ENCODE results near the gene IRAK3. TPM values are rescaled to one million over a fixed set of nuclear protein-coding genes. Genes with fewer than 3 reads are reported as not detected.
"Not testable (repeated sequence)": the region's sequence is repeated elsewhere in the genome, so short reads cannot be mapped to it uniquely, and the experiment has no call there.

IRAK3 gene
- total RNA-seq, 2 experiments from 2014 or later, result 1.0 to 1.8 TPM

GRCh38 chr12:66288121-66288520 lies 99.1 kb downstream of the IRAK3 start:
- ChIA-PET CTCF (interaction anchor here (0.8 to 1.1 kb wide), 4 partner anchors 9 to 64 kb away, joined by 3 to 7 read pairs (median 4); partner anchors contain the start of gene HELB), POLR2A (interaction anchor here (0.8 to 4.5 kb wide), 6 partner anchors 15 to 158 kb away, joined by 3 to 94 read pairs (median 8); partner anchors contain the start of genes HELB, LLPH and TMBIM4)

DNA sequence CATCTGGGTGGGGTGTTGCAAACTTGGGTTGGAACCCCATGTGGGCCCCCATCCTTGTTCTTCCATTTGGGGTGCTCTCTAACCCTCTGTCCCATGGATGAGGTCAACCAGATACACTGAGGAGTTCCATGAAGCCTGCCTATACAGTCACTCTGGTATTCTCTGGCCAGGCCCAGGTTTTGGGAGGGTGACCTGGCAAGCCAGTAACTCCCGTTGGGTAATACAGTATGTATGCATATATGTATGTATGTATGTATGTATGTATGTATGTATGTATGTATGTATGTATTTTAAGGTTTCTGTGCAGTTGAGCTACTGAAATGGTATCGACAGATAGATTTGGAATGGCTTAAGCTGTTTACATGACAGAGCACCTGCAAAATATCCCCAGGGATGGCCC lies 100.5 kb downstream of the IRAK3 start:
- ChIA-PET CTCF (interaction anchor here (1.3 kb wide), 1 partner anchor 120 kb away, joined by 3 read pairs; no protein-coding TSS in a partner anchor), POLR2A (interaction anchor here (1.5 to 4.5 kb wide), 3 partner anchors 13 to 159 kb away, joined by 5 to 94 read pairs (median 6); partner anchors contain the start of genes HELB, LLPH and TMBIM4)
- Mint-ChIP-seq H3K27me3 (no peaks in the 10 kb centered on the region), H3K9me3 (peaks cover 22% of the 10 kb centered on the region), H3K27ac (peak overlapping the region; percentile 96), H3K4me1 (peaks cover 69% of the 10 kb centered on the region), H3K36me3 (ENCODE audit: low read depth) (peaks cover 50% of the 10 kb centered on the region), H3K4me3 (no peak overlapping the region)
- DNase-seq, result no peak

More at GRCh38 chr12:66288121-66288520, 99.1 kb downstream of the IRAK3 start:
- peak overlapping the region; percentile 33 for H3K4me3 Mint-ChIP-seq
- peaks cover 69% of the 10 kb centered on the region for H3K4me1 Mint-ChIP-seq
- no peaks in the 10 kb centered on the region for H3K27me3 Mint-ChIP-seq
- H3K9me3 Mint-ChIP-seq, result peaks cover 17% of the 10 kb centered on the region
- H3K36me3 Mint-ChIP-seq (ENCODE audit: low read depth), result peaks cover 47% of the 10 kb centered on the region
- H3K27ac Mint-ChIP-seq, result peak overlapping the region; percentile 83
- DNase-seq, result peak; percentile 69

DNA sequence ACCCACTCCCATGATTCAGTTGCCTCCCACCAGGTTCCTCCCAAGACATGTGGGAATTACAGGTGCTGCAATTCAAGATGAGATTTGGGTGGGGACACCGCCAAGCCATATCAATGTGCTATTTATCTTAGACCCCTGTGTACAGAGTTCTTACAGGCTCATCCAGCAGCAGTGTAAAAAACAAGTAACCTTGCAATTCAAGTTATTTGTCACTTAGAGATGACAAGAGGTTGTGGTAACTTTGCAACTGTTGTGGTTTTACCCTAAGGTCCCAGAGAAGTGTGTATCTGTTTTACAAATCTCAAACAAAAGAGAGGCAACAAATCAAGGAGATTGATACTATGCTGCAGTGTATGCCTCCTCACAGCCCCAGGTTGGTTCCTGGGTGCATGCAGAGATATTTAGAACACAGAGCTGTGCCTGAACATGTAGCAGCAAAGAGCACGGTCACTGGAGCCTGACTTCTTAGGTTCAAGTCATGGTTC lies 101.7 kb downstream of the IRAK3 start:
- Mint-ChIP-seq H3K36me3 (ENCODE audit: low read depth) (peaks cover 50% of the 10 kb centered on the region), H3K27me3 (no peaks in the 10 kb centered on the region), H3K9me3 (peaks cover 22% of the 10 kb centered on the region), H3K27ac (peak overlapping the region; percentile 96), H3K4me3 (peak overlapping the region; percentile 45), H3K4me1 (peaks cover 69% of the 10 kb centered on the region)
- DNase-seq, result peak; percentile 58
- ChIA-PET CTCF (interaction anchor here (0.6 to 1.3 kb wide), 3 partner anchors 13 to 118 kb away, joined by 3 to 4 read pairs (median 3); no protein-coding TSS in a partner anchor), POLR2A (interaction anchor here (0.6 to 4.5 kb wide), 5 partner anchors 9 to 160 kb away, joined by 3 to 94 read pairs (median 5); partner anchors contain the start of genes HELB, LLPH and TMBIM4)

DNA sequence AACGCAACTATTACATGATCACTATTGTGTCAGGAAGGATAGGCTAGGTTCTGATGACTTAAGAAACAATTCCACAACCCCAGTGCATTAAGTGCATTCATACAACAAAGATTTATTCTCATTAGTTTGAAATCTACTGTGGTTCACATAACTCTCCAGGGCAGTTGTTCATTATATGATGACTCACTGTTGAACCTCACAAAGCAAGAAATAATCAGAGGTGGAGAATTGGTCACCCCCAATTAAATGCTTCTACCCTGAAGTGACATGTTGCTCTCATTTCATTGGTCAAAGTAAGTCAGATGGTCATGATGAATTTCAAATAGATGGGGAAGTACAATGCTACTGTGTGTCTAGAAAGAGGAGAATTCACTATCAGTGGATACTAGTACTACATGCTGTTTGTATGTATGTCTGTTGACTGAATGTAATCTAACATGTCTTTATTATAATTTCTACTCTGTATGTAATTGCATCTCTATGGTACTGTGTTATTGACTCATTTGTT lies 107.2 kb downstream of the IRAK3 start:
- Mint-ChIP-seq H3K4me3 (no peak overlapping the region), H3K27me3 (peaks cover 2% of the 10 kb centered on the region), H3K9me3 (peaks cover 15% of the 10 kb centered on the region), H3K36me3 (ENCODE audit: low read depth) (peaks cover 15% of the 10 kb centered on the region), H3K27ac (no peak overlapping the region), H3K4me1 (peaks cover 48% of the 10 kb centered on the region)
- ChIA-PET CTCF (no interaction called here), POLR2A (no interaction called here)
- DNase-seq, result no peak

- peaks cover 2% of the 10 kb centered on the region for H3K27me3 Mint-ChIP-seq
- ChIA-PET CTCF (no interaction called here), POLR2A (no interaction called here)
- no peak overlapping the region for H3K4me3 Mint-ChIP-seq
- H3K9me3 Mint-ChIP-seq, result peaks cover 11% of the 10 kb centered on the region
- H3K27ac Mint-ChIP-seq, result no peak overlapping the region
- H3K36me3 Mint-ChIP-seq (ENCODE audit: low read depth), result peaks cover 11% of the 10 kb centered on the region
- DNase-seq, result no peak
- H3K4me1 Mint-ChIP-seq, result peaks cover 45% of the 10 kb centered on the region
Observed at GRCh38 chr12:66297080-66297479, 108.1 kb downstream of the IRAK3 start.

DNA sequence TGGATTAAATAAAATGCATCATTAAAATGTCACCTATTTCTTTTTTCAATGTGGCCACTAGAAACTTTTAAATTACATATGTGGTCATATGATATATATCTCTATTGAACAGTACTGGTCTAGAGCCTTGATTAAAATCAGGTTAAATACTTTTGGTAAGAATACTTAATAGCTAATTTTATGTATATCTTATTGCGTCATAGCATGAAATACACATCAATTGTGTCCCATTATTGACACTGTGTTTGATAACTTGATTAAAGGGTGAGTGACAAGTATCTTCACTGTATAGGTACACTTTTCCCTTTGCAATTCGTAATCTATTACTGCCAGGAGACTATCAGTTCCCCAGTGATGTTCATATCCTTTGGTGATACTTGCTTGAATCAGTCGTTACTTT lies 108.9 kb downstream of the IRAK3 start:
- POLR2A ChIA-PET, result interaction anchor here (1.8 kb wide), 1 partner anchor 167 kb away, joined by 4 read pairs; the partner anchor contains the start of gene LLPH
- no peak for DNase-seq
- CTCF ChIA-PET, result no interaction called here
- Mint-ChIP-seq H3K27me3 (peaks cover 2% of the 10 kb centered on the region), H3K27ac (no peak overlapping the region), H3K36me3 (ENCODE audit: low read depth) (peaks cover 12% of the 10 kb centered on the region), H3K9me3 (peaks cover 7% of the 10 kb centered on the region), H3K4me1 (peaks cover 40% of the 10 kb centered on the region), H3K4me3 (no peak overlapping the region)

GRCh38 chr12:66301944-66302826 lies 113.2 kb downstream of the IRAK3 start, which contains the start of gene HELB:
Gene HELB (plus strand): TSS chr12:66302493. CDS start chr12:66302604, 111 bp downstream.
- peak within 1 kb of the TSS; percentile 100 for H3K4me3 Mint-ChIP-seq
- peaks cover 2% of the 10 kb centered on the region for H3K27me3 Mint-ChIP-seq
- peak within 1 kb of the TSS; percentile 99 for H3K27ac Mint-ChIP-seq
- H3K36me3 Mint-ChIP-seq (ENCODE audit: low read depth), result peaks cover 41% of the 10 kb centered on the region
- ChIA-PET POLR2A (interaction anchor here (0.8 to 4.9 kb wide), 15 partner anchors 9 to 1133 kb away, joined by 3 to 94 read pairs (median 8); partner anchors contain the start of genes CAND1, LEMD3, LLPH and TMBIM4), CTCF (interaction anchor here (0.6 to 4.0 kb wide), 13 partner anchors 9 to 232 kb away, joined by 3 to 19 read pairs (median 5); partner anchors contain the start of genes LLPH and TMBIM4)
- DNase-seq, result peak; percentile 98
- H3K9me3 Mint-ChIP-seq, result no peaks in the 10 kb centered on the region
- H3K4me1 Mint-ChIP-seq, result peaks cover 52% of the 10 kb centered on the region

DNA sequence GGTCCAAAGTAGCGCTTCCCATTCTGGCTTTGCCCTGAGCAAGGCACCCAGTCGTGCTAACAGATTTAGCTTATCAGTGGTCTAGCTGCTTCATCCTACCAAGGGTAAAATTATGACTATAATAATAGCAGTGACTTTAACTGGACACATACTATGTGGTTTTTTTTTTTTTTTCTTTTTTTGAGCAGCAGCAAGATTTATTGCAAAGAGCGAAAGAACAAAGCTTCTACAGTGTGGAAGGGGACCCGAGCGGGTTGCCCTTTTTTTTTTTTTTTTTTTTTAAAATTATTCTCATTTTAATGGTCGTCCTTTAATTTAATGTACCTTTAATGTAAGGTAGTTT lies 113.8 kb downstream of the IRAK3 start:
- H3K4me3 Mint-ChIP-seq, result peak overlapping the region; percentile 100
- ChIA-PET CTCF (interaction anchor here (0.7 to 4.0 kb wide), 12 partner anchors 10 to 231 kb away, joined by 3 to 19 read pairs (median 6); partner anchors contain the start of genes LLPH and TMBIM4), POLR2A (interaction anchor here (0.8 to 4.9 kb wide), 14 partner anchors 10 to 967 kb away, joined by 3 to 94 read pairs (median 8); partner anchors contain the start of genes CAND1, LLPH and TMBIM4)
- DNase-seq, result no peak
- H3K4me1 Mint-ChIP-seq, result peaks cover 51% of the 10 kb centered on the region
- H3K9me3 Mint-ChIP-seq, result no peaks in the 10 kb centered on the region
- H3K27ac Mint-ChIP-seq, result peak overlapping the region; percentile 99
- H3K27me3 Mint-ChIP-seq, result peaks cover 2% of the 10 kb centered on the region
- peaks cover 45% of the 10 kb centered on the region for H3K36me3 Mint-ChIP-seq (ENCODE audit: low read depth)

DNA sequence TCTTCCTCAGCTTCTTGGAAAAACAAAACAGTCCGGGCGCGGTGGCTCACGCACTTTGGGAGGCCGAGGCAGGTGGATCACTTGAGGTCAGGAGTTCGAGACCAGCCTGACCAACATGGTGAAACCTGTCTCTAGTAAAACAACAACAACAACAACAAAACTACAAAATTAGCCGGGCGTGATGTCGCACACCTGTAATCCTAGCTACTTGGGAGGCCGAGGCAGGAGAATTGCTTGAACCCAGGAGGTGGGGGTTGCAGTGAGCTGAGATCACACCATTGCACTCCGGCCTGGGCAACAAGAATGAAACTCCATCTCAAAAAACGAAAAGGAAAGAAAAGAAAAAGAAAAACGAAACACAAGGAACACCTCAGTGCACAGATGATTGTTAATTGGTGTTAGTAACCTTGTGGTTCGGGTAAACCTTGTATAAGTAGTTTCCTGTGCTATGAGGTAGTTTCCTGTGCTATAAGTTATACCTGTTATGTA lies 114.3 kb downstream of the IRAK3 start:
- peak overlapping the region; percentile 99 for H3K27ac Mint-ChIP-seq
- H3K27me3 Mint-ChIP-seq, H3K9me3 Mint-ChIP-seq: not testable (repeated sequence)
- peaks cover 54% of the 10 kb centered on the region for H3K4me1 Mint-ChIP-seq
- CTCF ChIA-PET, result interaction anchor here (1.0 to 4.0 kb wide), 8 partner anchors 10 to 173 kb away, joined by 3 to 19 read pairs (median 8); partner anchors contain the start of genes LLPH and TMBIM4
- H3K36me3 Mint-ChIP-seq (ENCODE audit: low read depth), result peaks cover 50% of the 10 kb centered on the region
- peak; percentile 41 for DNase-seq
- POLR2A ChIA-PET, result interaction anchor here (1.1 to 4.9 kb wide), 10 partner anchors 9 to 966 kb away, joined by 5 to 94 read pairs (median 23); partner anchors contain the start of genes CAND1, LLPH and TMBIM4
- H3K4me3 Mint-ChIP-seq, result peak overlapping the region; percentile 100

Other genes starting within 250 kb of the IRAK3 start
- 10 to 100 TPM; 30.0 to 33.3 TPM for gene LLPH, start 58.5 kb upstream of the IRAK3 start, total RNA-seq
- gene TMBIM4, start 19.2 kb upstream of the IRAK3 start, total RNA-seq, result 10 to 100 TPM; 80.5 to 82.8 TPM
- gene HELB, start 113.3 kb downstream of the IRAK3 start, total RNA-seq, result 10 to 100 TPM; 34.2 to 38.3 TPM